Endodermal cell (in vitro differentiated cells): ENCODE measurements around the gene ABTB2. TPM values are rescaled to one million over a fixed set of nuclear protein-coding genes. Genes with fewer than 3 reads are reported as not detected.

ENCODE experiments used
- DNase-seq: peaks from one replicate; pipeline ENCODE4 v3.0.0-alpha.2; 2017
- H3K27ac ChIP-seq: 2 replicates; pipeline ENCODE4 v1.5.1; 2013; ENCODE audit warnings: mild to moderate bottlenecking, low read depth, low read length, moderate library complexity
- H3K27me3 ChIP-seq: 2 replicates; pipeline ENCODE4 v1.6.1; 2013; ENCODE audit warnings: mild to moderate bottlenecking, low read length, moderate library complexity; ENCODE audit not compliant: insufficient read depth, control insufficient read depth, poor library complexity, severe bottlenecking
- H3K36me3 ChIP-seq: 2 replicates; pipeline ENCODE4 v1.7.0; 2013; ENCODE audit warnings: mild to moderate bottlenecking, low read length, moderate library complexity; ENCODE audit not compliant: control insufficient read depth, insufficient read depth
- H3K4me1 ChIP-seq: one replicate; pipeline ENCODE4 v1.7.0; 2013; ENCODE audit warnings: low read length; ENCODE audit not compliant: control insufficient read depth, insufficient read depth
- H3K4me3 ChIP-seq: 2 replicates; pipeline ENCODE4 v1.5.1; 2013; ENCODE audit warnings: mild to moderate bottlenecking, low read length, moderate library complexity
- H3K9ac ChIP-seq: 2 replicates; pipeline ENCODE4 v1.6.1; 2013; ENCODE audit warnings: mild to moderate bottlenecking, low read length, moderate library complexity; ENCODE audit not compliant: poor library complexity, severe bottlenecking; ENCODE audit errors: extremely low read depth
- H3K9me3 ChIP-seq: 2 replicates; pipeline ENCODE4 v1.6.1; 2013; ENCODE audit warnings: mild to moderate bottlenecking, low read length, moderate library complexity; ENCODE audit not compliant: control insufficient read depth
- H3K27ac Mint-ChIP-seq: 2 replicates; pipeline ENCODE4 v1.8.0; 2020; ENCODE audit warnings: mixed read lengths
- H3K27me3 Mint-ChIP-seq: 2 replicates; pipeline ENCODE4 v1.8.0; 2021; ENCODE audit warnings: mild to moderate bottlenecking, mixed read lengths; ENCODE audit not compliant: insufficient read depth
- H3K36me3 Mint-ChIP-seq: 2 replicates; pipeline ENCODE4 v1.8.0; 2020; ENCODE audit warnings: low read depth, mixed read lengths
- H3K4me1 Mint-ChIP-seq: 2 replicates; pipeline ENCODE4 v1.8.0; 2020; ENCODE audit warnings: mixed read lengths
- H3K4me3 Mint-ChIP-seq: 2 replicates; pipeline ENCODE4 v1.8.0; 2020; ENCODE audit warnings: mild to moderate bottlenecking, moderate library complexity, mixed read lengths
- H3K9me3 Mint-ChIP-seq: 2 replicates; pipeline ENCODE4 v1.8.0; 2020; ENCODE audit warnings: mild to moderate bottlenecking, mixed read lengths
- CTCF ChIP-seq: fragments of 200-600 bp; sonication (generic); conservative IDR thresholded peaks from 2 replicates; pipeline ENCODE4 v1.5.0; 2021; ENCODE audit warnings: antibody characterized with exemption, mild to moderate bottlenecking
- WGBS, 2 experiments: methylation state at CpG; one replicate each; pipeline versions ENCODE4 v1.1.5 to v1.1.7; 2013; ENCODE audit warnings: missing lambda C conversion rate in 2 of 2, mixed read lengths in 1 of 2; ENCODE audit not compliant: insufficient coverage in 1 of 2, insufficient read length in 1 of 2; 5-methylcytosine and 5-hydroxymethylcytosine counted together
- total RNA-seq, 2 donors: library from RNA; stranded (reverse); fragmentation: NEBNext Ultra II Directional in 1 of 2; extraction: Animal tissue kit (Norgen Biotek cat#: 25700) in 1 of 2; gene quantifications; 2 replicates in 1 of 2; 3 replicates in 1 of 2; pipeline ENCODE4 v1.2.1, GENCODE V29; 2021

The ABTB2 gene
- total RNA-seq, 2 donors from 2014 or later = 2.9 to 5.2 TPM

- Mint-ChIP-seq H3K27ac (no peak overlapping the region), H3K9me3 (no peaks in the 10 kb centered on the region), H3K4me3 (no peak overlapping the region), H3K27me3 (peaks cover 3% of the 10 kb centered on the region), H3K36me3 (no peaks in the 10 kb centered on the region), H3K4me1 (peaks cover 9% of the 10 kb centered on the region)
- H3K27ac ChIP-seq = no peak overlapping the region
- no peak for TF ChIP-seq CTCF
- H3K9me3 ChIP-seq = no peaks in the 10 kb centered on the region
- WGBS, 2 experiments = 93 to 94% methylated on average over 9 to 11 of the region's 11 CpGs
- no peaks in the 10 kb centered on the region for H3K27me3 ChIP-seq
- H3K4me1 ChIP-seq = peaks cover 3% of the 10 kb centered on the region
- no peak overlapping the region for H3K4me3 ChIP-seq
- no peaks in the 10 kb centered on the region for H3K36me3 ChIP-seq
- DNase-seq = no peak
- H3K9ac ChIP-seq = no peak overlapping the region
Measured at GRCh38 chr11:34274712-34275398, 83.0 kb downstream of the ABTB2 start.

GRCh38 chr11:34273099-34273498 lies 84.7 kb downstream of the ABTB2 start:
- Mint-ChIP-seq H3K9me3 (no peaks in the 10 kb centered on the region), H3K27ac (no peak overlapping the region), H3K27me3 (peaks cover 4% of the 10 kb centered on the region), H3K36me3 (no peaks in the 10 kb centered on the region), H3K4me3 (no peak overlapping the region), H3K4me1 (peaks cover under 1% of the 10 kb centered on the region)
- Histone ChIP-seq H3K4me1 (no peaks in the 10 kb centered on the region), H3K27me3 (no peaks in the 10 kb centered on the region), H3K9ac (no peak overlapping the region), H3K27ac (no peak overlapping the region), H3K36me3 (no peaks in the 10 kb centered on the region), H3K9me3 (no peaks in the 10 kb centered on the region), H3K4me3 (no peak overlapping the region)
- DNase-seq = no peak
- 95 to 100% methylated on average over 1 to 5 of the region's 5 CpGs for WGBS, 2 experiments
- TF ChIP-seq CTCF = no peak

GRCh38 chr11:34271727-34272126 lies 86.1 kb downstream of the ABTB2 start:
- H3K27me3 Mint-ChIP-seq = peaks cover 4% of the 10 kb centered on the region
- H3K9me3 ChIP-seq = no peaks in the 10 kb centered on the region
- no peaks in the 10 kb centered on the region for H3K36me3 Mint-ChIP-seq

More at GRCh38 chr11:34271727-34272126, 86.1 kb downstream of the ABTB2 start:
- Histone ChIP-seq H3K4me3 (no peak overlapping the region), H3K9ac (no peak overlapping the region), H3K27ac (no peak overlapping the region), H3K27me3 (no peaks in the 10 kb centered on the region), H3K36me3 (no peaks in the 10 kb centered on the region), H3K4me1 (no peaks in the 10 kb centered on the region)
- Mint-ChIP-seq H3K4me3 (no peak overlapping the region), H3K27ac (no peak overlapping the region), H3K9me3 (no peaks in the 10 kb centered on the region), H3K4me1 (no peaks in the 10 kb centered on the region)
- no peak for DNase-seq
- TF ChIP-seq CTCF = no peak
